HTERT RPE-1 (cell line): ENCODE results near the gene RSPH4A.
"Not testable (repeated sequence)": the region's sequence is repeated elsewhere in the genome, so short reads cannot be mapped to it uniquely, and the experiment has no call there.

Source experiments
- in situ Hi-C: fragments of 300-500 bp; cut with MboI; formaldehyde crosslinking; loops from 4 replicates; pipeline ENCODE4 v1.14.3; 2020; ENCODE audit warnings: low sequenced_read_pairs

The RSPH4A gene

GRCh38 chr6:116625872-116626271, 9.6 kb downstream of the RSPH4A start:
- in situ Hi-C loops = no loop called here

GRCh38 chr6:116629563-116629981, 13.3 kb downstream of the RSPH4A start:
- in situ Hi-C loops = no loop called here

- in situ Hi-C loops = no loop called here
These were observed 15.2 kb downstream of the RSPH4A start for GRCh38 chr6:116631379-116631990.

GRCh38 chr6:116633685-116634084, 17.4 kb downstream of the RSPH4A start:
- in situ Hi-C loops = no loop called here

- in situ Hi-C loops = no loop called here
These were observed 31.9 kb downstream of the RSPH4A start for GRCh38 chr6:116648156-116648555.

GRCh38 chr6:116649129-116649528, 32.9 kb downstream of the RSPH4A start:
- in situ Hi-C loops = no loop called here

GRCh38 chr6:116651916-116652315, 35.6 kb downstream of the RSPH4A start:
- in situ Hi-C loops = no loop called here

GRCh38 chr6:116661594-116661993, 45.3 kb downstream of the RSPH4A start:
- in situ Hi-C loops = no loop called here

- in situ Hi-C loops = no loop called here
These were observed 45.9 kb downstream of the RSPH4A start for GRCh38 chr6:116662202-116662601.

GRCh38 chr6:116663308-116663707, 47.0 kb downstream of the RSPH4A start:
- in situ Hi-C loops = no loop called here

GRCh38 chr6:116664169-116664568, 47.9 kb downstream of the RSPH4A start:
- in situ Hi-C loops = not testable (repeated sequence)

GRCh38 chr6:116665464-116665863, 49.2 kb downstream of the RSPH4A start:
- in situ Hi-C loops = no loop called here

GRCh38 chr6:116666869-116667268, 50.6 kb downstream of the RSPH4A start:
- in situ Hi-C loops = no loop called here

- in situ Hi-C loops = no loop called here
These were observed 51.3 kb downstream of the RSPH4A start for GRCh38 chr6:116667623-116668022.

- in situ Hi-C loops = no loop called here
These were observed 56.0 kb downstream of the RSPH4A start for GRCh38 chr6:116672306-116672705.

GRCh38 chr6:116676021-116676420, 59.7 kb downstream of the RSPH4A start:
- in situ Hi-C loops = no loop called here

GRCh38 chr6:116680880-116681672, 64.8 kb downstream of the RSPH4A start, which contains the start of gene KPNA5:
Gene KPNA5 (plus strand): TSS chr6:116681211. CDS start chr6:116681335, 124 bp downstream.
- in situ Hi-C loops = no loop called here

- in situ Hi-C loops = no loop called here
These were observed 66.0 kb downstream of the RSPH4A start for GRCh38 chr6:116682334-116682712.
